ENCODE measurements around the gene STAMBP.

STAMBP gene

GRCh38 chr2:73839653-73840411 lies 11.1 kb downstream of the STAMBP start:
- no peak overlapping the region for H3K4me3 ChIP-seq (ENCODE audit: severe bottlenecking)
- no peaks in the 10 kb centered on the region for H3K27me3 ChIP-seq (ENCODE audit: insufficient read depth, poor library complexity, severe bottlenecking)
- peaks cover 67% of the 10 kb centered on the region for H3K36me3 ChIP-seq (ENCODE audit: low read depth)
- peaks cover 7% of the 10 kb centered on the region for H3K4me1 ChIP-seq (ENCODE audit: insufficient read depth, poor library complexity, severe bottlenecking)
- ATAC-seq (ENCODE audit: low read depth): no peak; the same call in 2 of the 3 replicates
- peak; percentile 22 for TF ChIP-seq CTCF (IDR thresholded peaks at IDR 0.05; ENCODE audit: poor library complexity, severe bottlenecking)
- no peaks in the 10 kb centered on the region for H3K9me3 ChIP-seq (ENCODE audit: severe bottlenecking)
- DNase-seq (ENCODE audit: low spot score): no peak
- H3K27ac ChIP-seq (ENCODE audit: poor library complexity, severe bottlenecking): peak overlapping the region; percentile 37

- peaks cover 79% of the 10 kb centered on the region for H3K36me3 ChIP-seq (ENCODE audit: low read depth)
- no peaks in the 10 kb centered on the region for H3K9me3 ChIP-seq (ENCODE audit: severe bottlenecking)
- no peak overlapping the region for H3K4me3 ChIP-seq (ENCODE audit: severe bottlenecking)
- peaks cover 7% of the 10 kb centered on the region for H3K4me1 ChIP-seq (ENCODE audit: insufficient read depth, poor library complexity, severe bottlenecking)
- H3K27me3 ChIP-seq (ENCODE audit: insufficient read depth, poor library complexity, severe bottlenecking): no peaks in the 10 kb centered on the region
- no peak for DNase-seq (ENCODE audit: low spot score)
- no peak for ATAC-seq (ENCODE audit: low read depth)
- no peak for TF ChIP-seq CTCF (IDR thresholded peaks at IDR 0.05; ENCODE audit: poor library complexity, severe bottlenecking)
- H3K27ac ChIP-seq (ENCODE audit: poor library complexity, severe bottlenecking): no peak overlapping the region
These were observed 13.4 kb downstream of the STAMBP start for GRCh38 chr2:73841912-73842738.

GRCh38 chr2:73842739-73843019 lies 13.9 kb downstream of the STAMBP start:
- no peak for TF ChIP-seq CTCF (IDR thresholded peaks at IDR 0.05; ENCODE audit: poor library complexity, severe bottlenecking)
- H3K4me1 ChIP-seq (ENCODE audit: insufficient read depth, poor library complexity, severe bottlenecking): peaks cover 7% of the 10 kb centered on the region
- no peak overlapping the region for H3K27ac ChIP-seq (ENCODE audit: poor library complexity, severe bottlenecking)
- peaks cover 82% of the 10 kb centered on the region for H3K36me3 ChIP-seq (ENCODE audit: low read depth)
- no peaks in the 10 kb centered on the region for H3K9me3 ChIP-seq (ENCODE audit: severe bottlenecking)
- DNase-seq (ENCODE audit: low spot score) (no peak), ATAC-seq (ENCODE audit: low read depth) (no peak)
- H3K27me3 ChIP-seq (ENCODE audit: insufficient read depth, poor library complexity, severe bottlenecking): no peaks in the 10 kb centered on the region
- no peak overlapping the region for H3K4me3 ChIP-seq (ENCODE audit: severe bottlenecking)

- peaks cover 91% of the 10 kb centered on the region for H3K36me3 ChIP-seq (ENCODE audit: low read depth)
- no peak overlapping the region for H3K4me3 ChIP-seq (ENCODE audit: severe bottlenecking)
- no peaks in the 10 kb centered on the region for H3K4me1 ChIP-seq (ENCODE audit: insufficient read depth, poor library complexity, severe bottlenecking)
- ATAC-seq (ENCODE audit: low read depth) (no peak), DNase-seq (ENCODE audit: low spot score) (no peak)
- no peak overlapping the region for H3K27ac ChIP-seq (ENCODE audit: poor library complexity, severe bottlenecking)
- no peaks in the 10 kb centered on the region for H3K9me3 ChIP-seq (ENCODE audit: severe bottlenecking)
- H3K27me3 ChIP-seq (ENCODE audit: insufficient read depth, poor library complexity, severe bottlenecking): no peaks in the 10 kb centered on the region
- TF ChIP-seq CTCF (IDR thresholded peaks at IDR 0.05; ENCODE audit: poor library complexity, severe bottlenecking): no peak
These were observed 15.3 kb downstream of the STAMBP start for GRCh38 chr2:73844087-73844486.

GRCh38 chr2:73850009-73850408 lies 21.2 kb downstream of the STAMBP start:
- no peak for TF ChIP-seq CTCF (IDR thresholded peaks at IDR 0.05; ENCODE audit: poor library complexity, severe bottlenecking)
- no peak overlapping the region for H3K27ac ChIP-seq (ENCODE audit: poor library complexity, severe bottlenecking)
- H3K9me3 ChIP-seq (ENCODE audit: severe bottlenecking): no peaks in the 10 kb centered on the region
- no peak for ATAC-seq (ENCODE audit: low read depth)
- no peak for DNase-seq (ENCODE audit: low spot score)
- no peak overlapping the region for H3K4me3 ChIP-seq (ENCODE audit: severe bottlenecking)
- H3K27me3 ChIP-seq (ENCODE audit: insufficient read depth, poor library complexity, severe bottlenecking): no peaks in the 10 kb centered on the region
- peaks cover 95% of the 10 kb centered on the region for H3K36me3 ChIP-seq (ENCODE audit: low read depth)
- H3K4me1 ChIP-seq (ENCODE audit: insufficient read depth, poor library complexity, severe bottlenecking): peaks cover 9% of the 10 kb centered on the region
